Germinal center (tissue), 1 donor: Measurements from ENCODE around the gene PLTP.

Experiments used
- DNase-seq: peaks from one replicate; pipeline ENCODE4 v3.0.0; 2012; ENCODE audit warnings: mixed read lengths, low spot score

PLTP gene

DNA sequence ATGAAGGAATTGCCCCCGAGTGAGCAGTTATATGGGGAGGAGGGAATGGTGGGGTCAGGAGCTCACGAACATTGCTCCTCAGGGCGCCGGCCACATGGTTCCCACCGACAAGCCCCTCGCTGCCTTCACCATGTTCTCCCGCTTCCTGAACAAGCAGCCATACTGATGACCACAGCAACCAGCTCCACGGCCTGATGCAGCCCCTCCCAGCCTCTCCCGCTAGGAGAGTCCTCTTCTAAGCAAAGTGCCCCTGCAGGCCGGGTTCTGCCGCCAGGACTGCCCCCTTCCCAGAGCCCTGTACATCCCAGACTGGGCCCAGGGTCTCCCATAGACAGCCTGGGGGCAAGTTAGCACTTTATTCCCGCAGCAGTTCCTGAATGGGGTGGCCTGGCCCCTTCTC is 13.7 kb downstream of the PLTP start:
- no peak for DNase-seq

DNA sequence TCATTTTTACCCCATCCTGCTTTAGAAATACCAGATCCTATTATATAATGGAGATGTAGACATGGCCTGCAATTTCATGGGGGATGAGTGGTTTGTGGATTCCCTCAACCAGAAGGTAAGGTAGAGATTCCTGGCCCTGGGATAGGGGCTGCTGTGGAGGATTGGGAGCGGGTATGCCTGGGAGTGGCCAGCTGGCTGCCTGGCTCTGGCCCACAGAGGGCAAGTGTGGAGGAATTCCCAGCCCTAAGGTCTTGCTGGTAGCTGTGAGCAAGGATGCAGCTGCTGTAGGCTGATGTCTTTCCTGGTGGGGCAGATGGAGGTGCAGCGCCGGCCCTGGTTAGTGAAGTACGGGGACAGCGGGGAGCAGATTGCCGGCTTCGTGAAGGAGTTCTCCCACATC is 14.3 kb downstream of the PLTP start:
- no peak for DNase-seq

GRCh38 chr20:45897289-45897688 is 14.7 kb downstream of the PLTP start:
- no peak for DNase-seq

DNA sequence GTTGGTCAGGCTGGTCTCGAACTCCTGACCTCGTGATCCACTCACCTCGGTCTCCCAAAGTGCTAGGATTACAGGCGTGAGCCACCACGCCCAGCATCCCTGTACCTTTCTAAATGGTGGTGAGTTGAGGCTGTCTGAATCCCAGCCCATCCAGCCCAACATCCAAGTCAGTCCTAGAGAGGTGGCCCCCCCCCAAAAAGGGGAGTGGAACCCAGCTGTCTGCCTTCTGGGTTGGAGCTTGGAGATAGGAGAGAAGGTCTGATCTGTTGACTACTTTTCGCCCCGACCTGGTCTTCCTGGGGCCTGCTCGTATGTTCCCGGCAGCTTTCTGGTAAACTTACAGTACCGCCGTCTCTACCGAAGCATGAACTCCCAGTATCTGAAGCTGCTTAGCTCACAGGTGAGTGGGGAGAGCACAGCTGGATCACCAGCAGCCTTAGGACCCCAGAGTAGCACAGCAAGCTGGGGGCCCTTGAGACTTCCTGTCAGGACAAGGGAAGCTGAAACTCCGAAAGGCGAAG is 15.3 kb downstream of the PLTP start:
- DNase-seq: no peak

DNA sequence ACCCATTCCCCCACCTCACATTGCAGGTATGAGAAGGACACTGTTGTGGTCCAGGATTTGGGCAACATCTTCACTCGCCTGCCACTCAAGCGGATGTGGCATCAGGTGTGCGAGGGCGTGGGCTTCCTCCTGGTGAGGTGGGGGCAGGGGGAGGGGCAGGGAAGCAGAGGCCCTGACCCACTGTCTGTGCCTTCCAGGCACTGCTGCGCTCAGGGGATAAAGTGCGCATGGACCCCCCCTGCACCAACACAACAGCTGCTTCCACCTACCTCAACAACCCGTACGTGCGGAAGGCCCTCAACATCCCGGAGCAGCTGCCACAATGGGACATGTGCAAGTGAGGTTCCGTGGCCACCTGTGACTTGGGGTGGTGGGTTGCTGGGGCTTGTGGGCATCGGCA is 17.2 kb downstream of the PLTP start:
- DNase-seq: no peak

GRCh38 chr20:45893831-45894230 is 18.1 kb downstream of the PLTP start:
- DNase-seq: no peak

GRCh38 chr20:45892828-45893500 is 19.0 kb downstream of the PLTP start:
- no peak for DNase-seq

DNA sequence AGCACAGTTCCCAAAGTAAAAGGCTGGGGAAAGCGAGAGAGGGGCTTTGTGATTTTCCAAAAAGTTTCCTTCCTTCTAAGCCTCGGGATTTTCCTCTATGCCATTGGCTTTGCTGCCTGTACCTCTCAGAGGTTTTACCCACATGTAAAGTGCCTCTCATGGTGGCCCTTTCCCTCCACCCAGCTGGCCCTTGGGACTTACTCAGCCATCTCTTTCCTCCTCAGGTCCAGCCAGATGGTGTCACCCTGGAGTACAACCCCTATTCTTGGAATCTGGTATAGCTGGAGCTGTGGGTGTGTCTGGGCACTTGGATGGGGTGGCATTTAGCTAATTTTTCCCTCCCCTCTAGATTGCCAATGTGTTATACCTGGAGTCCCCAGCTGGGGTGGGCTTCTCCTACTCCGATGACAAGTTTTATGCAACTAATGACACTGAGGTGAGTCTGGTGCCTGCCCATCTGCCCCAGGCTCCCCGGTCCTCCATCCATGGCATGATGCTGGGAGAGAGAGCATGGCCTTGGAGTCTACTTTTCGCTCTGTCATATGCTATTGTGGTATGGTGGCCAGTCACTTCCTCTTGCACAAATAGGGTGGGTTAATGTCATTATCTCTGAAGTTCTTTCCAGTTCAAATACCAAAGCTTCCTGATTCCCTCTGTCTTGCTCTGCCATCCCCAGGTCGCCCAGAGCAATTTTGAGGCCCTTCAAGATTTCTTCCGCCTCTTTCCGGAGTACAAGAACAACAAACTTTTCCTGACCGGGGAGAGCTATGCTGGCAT is 19.7 kb downstream of the PLTP start:
- no peak for DNase-seq

- DNase-seq: peak; percentile 93
Measured at GRCh38 chr20:45890985-45891983, 20.7 kb downstream of the PLTP start, which contains the start of the genes CTSA and NEURL2. Gene CTSA (plus strand): TSS chr20:45891335. CDS start chr20:45891569, 234 bp downstream. Gene NEURL2 (minus strand): TSS chr20:45891208. CDS start chr20:45890991, 217 bp downstream.

GRCh38 chr20:45890077-45890984 is 21.6 kb downstream of the PLTP start:
- DNase-seq: peak; percentile 36

- DNase-seq: no peak
Measured at GRCh38 chr20:45888681-45889080, 23.3 kb downstream of the PLTP start.

- no peak for DNase-seq
Measured at GRCh38 chr20:45887346-45887715, 24.6 kb downstream of the PLTP start, which contains the start of gene SPATA25. Gene SPATA25 (minus strand): TSS chr20:45887622. CDS start chr20:45887590, 32 bp downstream.

- DNase-seq: no peak
Measured at GRCh38 chr20:45886590-45887345, 25.2 kb downstream of the PLTP start.

DNA sequence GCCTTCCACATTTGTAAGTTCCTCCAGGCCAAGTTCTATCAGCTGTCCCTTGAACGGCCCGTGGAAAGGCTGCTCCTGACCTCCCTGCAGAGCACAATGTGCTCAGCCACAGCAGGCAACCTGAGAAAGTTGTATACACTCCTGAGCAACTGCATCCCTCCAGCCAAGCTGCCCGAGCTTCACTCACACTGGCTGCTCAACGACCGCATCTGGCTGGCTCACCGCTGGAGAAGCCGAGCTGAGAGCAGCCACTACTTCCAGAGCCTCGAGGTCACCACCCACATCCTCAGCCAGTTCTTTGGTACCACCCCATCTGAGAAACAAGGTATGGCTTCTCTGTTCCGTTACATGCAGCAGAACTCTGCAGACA is 28.9 kb downstream of the PLTP start:
- DNase-seq: no peak

DNA sequence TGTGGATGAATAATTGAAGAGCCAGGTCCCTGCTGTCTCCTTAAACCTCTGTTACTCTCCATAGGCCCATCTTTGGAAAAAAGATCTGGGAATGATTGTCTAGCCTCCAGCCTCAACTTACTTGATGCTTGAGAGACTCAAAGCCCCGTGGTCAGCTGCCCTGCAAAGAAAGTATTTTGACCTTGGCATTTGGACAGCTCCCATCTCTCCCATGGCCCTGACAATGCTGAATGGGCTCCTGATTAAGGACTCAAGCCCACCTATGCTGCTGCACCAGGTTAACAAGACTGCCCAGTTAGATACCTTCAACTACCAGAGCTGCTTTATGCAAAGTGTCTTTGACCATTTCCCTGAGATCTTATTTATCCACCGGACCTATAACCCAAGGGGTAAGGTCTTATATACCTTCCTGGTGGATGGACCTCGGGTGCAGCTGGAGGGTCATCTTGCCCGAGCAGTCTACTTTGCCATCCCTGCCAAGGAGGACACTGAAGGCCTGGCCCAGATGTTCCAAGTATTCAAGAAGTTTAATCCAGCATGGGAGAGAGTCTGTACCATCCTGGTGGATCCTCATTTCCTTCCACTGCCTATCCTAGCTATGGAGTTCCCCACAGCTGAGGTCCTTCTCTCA is 29.4 kb downstream of the PLTP start:
- DNase-seq: no peak

GRCh38 chr20:45880988-45881788 is 30.8 kb downstream of the PLTP start, which contains the start of gene ZSWIM1:
Gene ZSWIM1 (plus strand): TSS chr20:45881227. CDS start chr20:45882593, 1,366 bp downstream.
- peak; percentile 99 for DNase-seq

DNA sequence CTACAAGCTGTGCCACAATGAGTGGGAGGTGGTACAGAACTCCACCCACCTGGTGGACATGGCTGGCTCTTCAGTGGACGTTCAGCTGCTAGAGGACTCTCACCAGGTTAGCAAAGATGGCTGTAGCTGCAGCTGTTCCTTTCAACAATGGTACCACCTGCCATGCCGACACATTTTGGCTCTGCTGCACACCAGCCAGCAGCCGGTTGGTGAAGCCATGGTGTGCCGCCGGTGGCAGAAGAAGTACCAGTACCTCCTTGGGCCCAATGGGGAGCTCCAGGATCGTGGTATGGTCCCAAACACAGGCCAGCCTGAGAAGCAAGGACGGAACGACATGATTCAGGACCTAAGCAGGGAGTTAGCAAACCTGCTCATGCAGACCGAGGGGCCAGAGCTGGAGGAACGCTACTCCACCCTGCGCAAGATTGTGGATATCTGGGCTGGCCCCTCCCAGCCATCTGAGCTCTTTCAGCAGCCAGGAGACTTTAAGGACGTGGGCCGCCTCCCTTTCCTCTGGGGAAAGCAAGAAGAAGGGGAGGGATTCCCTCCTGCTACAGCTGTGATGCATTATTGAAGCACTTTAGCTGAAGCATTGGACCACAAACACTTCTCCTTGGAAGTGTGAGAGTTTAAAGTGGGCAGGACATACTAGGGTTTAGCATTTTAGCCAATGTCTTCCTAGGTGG is 33.7 kb downstream of the PLTP start:
- DNase-seq: no peak

DNA sequence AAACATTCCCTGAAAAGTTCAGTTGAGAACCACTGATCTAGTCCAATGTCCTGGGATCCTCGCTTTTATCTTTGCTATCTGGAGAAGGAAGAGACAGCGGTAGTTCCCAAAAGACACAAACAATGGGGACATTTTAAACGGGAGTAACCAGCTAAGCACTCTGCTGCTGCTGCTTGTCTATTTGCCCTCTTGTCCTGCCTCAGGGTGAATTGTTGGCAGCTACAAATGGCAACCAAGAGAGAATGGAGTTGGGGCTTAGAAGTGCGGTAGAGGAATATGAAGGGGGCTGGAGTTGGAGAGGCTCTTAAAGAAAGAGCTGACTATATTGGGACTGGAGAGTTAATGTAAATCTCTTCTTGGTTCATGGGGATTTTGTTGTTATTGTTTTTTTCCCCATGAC is 37.4 kb downstream of the PLTP start:
- DNase-seq: no peak
